Kidney glomerular epithelial cell (primary cell): ENCODE results near the gene GPR68.
"Not testable (repeated sequence)": the region's sequence is repeated elsewhere in the genome, so short reads cannot be mapped to it uniquely, and the experiment has no call there.

Experiments
- DNase-seq: peaks from one replicate; lab custom pipeline; 2025; lab: John Stamatoyannopoulos, UW

Gene GPR68

GRCh38 chr14:91228112-91229004 lies 16.1 kb downstream of the GPR68 start:
- peak; percentile 40 for DNase-seq

- DNase-seq = no peak
Measured at GRCh38 chr14:91227183-91227628, 17.3 kb downstream of the GPR68 start.

- not testable (repeated sequence) for DNase-seq
Measured at GRCh38 chr14:91226360-91226759, 18.1 kb downstream of the GPR68 start.

- DNase-seq = no peak
Measured at GRCh38 chr14:91225025-91225424, 19.5 kb downstream of the GPR68 start.

- DNase-seq = no peak
Measured at GRCh38 chr14:91223028-91223783, 21.3 kb downstream of the GPR68 start.

- no peak for DNase-seq
Measured at GRCh38 chr14:91221270-91221669, 23.2 kb downstream of the GPR68 start.

- DNase-seq = no peak
Measured at GRCh38 chr14:91220581-91221000, 23.9 kb downstream of the GPR68 start.

GRCh38 chr14:91219517-91220389 lies 24.8 kb downstream of the GPR68 start:
- DNase-seq = no peak

GRCh38 chr14:91218014-91218413 lies 26.5 kb downstream of the GPR68 start:
- DNase-seq = no peak

- DNase-seq = no peak
Measured at GRCh38 chr14:91216731-91217226, 27.7 kb downstream of the GPR68 start.

GRCh38 chr14:91215381-91215780 lies 29.1 kb downstream of the GPR68 start:
- DNase-seq = no peak

GRCh38 chr14:91214306-91214705 lies 30.2 kb downstream of the GPR68 start:
- no peak for DNase-seq

GRCh38 chr14:91211017-91211416 lies 33.5 kb downstream of the GPR68 start:
- no peak for DNase-seq

- no peak for DNase-seq
Measured at GRCh38 chr14:91207008-91207407, 37.5 kb downstream of the GPR68 start.

GRCh38 chr14:91205459-91205858 lies 39.0 kb downstream of the GPR68 start:
- no peak for DNase-seq

- no peak for DNase-seq
Measured at GRCh38 chr14:91204657-91205056, 39.8 kb downstream of the GPR68 start.

- no peak for DNase-seq
Measured at GRCh38 chr14:91202234-91202974, 42.1 kb downstream of the GPR68 start.

GRCh38 chr14:91200802-91201201 lies 43.7 kb downstream of the GPR68 start:
- DNase-seq = not testable (repeated sequence)

- DNase-seq = no peak
Measured at GRCh38 chr14:91197631-91198030, 46.9 kb downstream of the GPR68 start.

- no peak for DNase-seq
Measured at GRCh38 chr14:91195881-91196280, 48.6 kb downstream of the GPR68 start.

- no peak for DNase-seq
Measured at GRCh38 chr14:91193069-91193468, 51.4 kb downstream of the GPR68 start.
